ENCODE measurements around the gene RPL31. TPM values are rescaled to one million over a fixed set of nuclear protein-coding genes. Genes with fewer than 3 reads are reported as not detected.

The RPL31 gene
- 1,000 to 10,000 TPM; 1,159 to 1,593 TPM for total RNA-seq

DNA sequence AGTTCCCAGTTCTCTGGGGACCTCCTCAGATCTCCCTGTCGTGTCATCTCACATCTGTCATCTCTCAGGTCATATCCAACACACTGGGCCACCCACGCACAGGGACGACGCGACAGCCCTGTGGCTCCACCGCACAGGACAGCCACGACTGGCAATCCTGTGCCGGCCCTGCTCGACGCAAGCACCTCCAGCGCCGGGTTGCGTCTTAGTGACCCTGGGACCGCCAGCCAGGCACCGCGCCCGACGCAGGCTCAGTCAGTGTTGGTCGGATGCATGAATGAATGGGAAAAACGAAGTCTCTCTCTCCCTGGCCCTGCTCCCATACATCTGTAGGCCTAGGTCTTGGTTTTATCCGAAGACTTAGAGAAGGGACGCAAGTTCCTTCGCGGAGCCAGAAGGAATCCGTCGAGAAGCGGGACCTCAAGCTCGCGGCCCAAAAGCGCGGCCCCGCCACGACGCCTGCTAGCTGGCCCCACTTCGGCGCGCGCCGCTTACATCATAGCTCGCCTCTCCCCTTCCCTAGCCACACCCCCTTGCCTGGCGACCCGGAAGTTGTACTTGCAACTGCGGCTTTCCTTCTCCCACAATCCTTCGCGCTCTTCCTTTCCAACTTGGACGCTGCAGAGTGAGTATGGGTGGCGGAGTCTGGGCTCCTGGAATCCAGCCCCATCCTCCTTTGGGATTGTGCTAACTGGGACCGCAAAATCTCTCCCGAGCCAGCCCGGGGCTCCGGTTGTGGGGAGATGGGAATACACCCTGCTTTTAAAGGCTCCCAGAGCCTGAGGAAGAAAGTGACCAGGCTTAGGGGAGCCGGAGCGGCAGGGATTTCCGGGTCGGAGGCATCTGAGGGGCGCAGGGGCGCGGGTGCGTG lies at the start of gene RPL31:
RPL31 (plus strand) TSS at position 599 of the 871 bp plus-strand sequence. CDS start 413 bp downstream, outside the sequence.
- peak; percentile 96 for ATAC-seq (replicated peaks)
- peaks cover 54% of the 10 kb centered on the region for H3K36me3 Mint-ChIP-seq (ENCODE audit: low read depth)

DNA sequence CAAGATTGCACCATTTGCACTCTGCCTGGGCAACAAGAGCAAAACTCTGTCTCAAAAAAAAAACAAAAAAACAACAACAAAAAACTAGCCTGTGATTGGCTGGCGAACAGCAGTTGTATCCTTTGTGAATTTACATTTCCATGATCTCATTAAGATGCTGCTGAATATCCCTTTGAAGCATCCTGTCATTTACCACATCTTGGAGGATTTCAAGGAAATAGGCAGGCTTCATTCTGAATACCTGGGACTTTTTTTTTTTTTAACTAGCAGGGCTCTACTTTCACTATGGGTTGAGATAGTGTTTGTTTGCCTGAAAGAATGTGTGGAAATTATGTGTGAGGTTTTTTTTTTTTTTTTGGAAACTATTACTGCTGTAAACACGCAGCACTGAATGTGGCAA lies 49.6 kb upstream of the RPL31 start:
- Mint-ChIP-seq H3K27me3 (no peaks in the 10 kb centered on the region), H3K4me1 (peaks cover 4% of the 10 kb centered on the region), H3K9me3 (no peaks in the 10 kb centered on the region), H3K4me3 (no peak overlapping the region), H3K36me3 (ENCODE audit: low read depth) (no peaks in the 10 kb centered on the region), H3K27ac (peak overlapping the region; percentile 50)
- peak; percentile 70 for ATAC-seq (replicated peaks)

More for the DNA sequence above, at the start of gene RPL31:
- peaks cover 3% of the 10 kb centered on the region for H3K9me3 Mint-ChIP-seq
- H3K27me3 Mint-ChIP-seq = no peaks in the 10 kb centered on the region
- peak within 1 kb of the TSS; percentile 100 for H3K4me3 Mint-ChIP-seq
- H3K27ac Mint-ChIP-seq = peak within 1 kb of the TSS; percentile 99
- peaks cover 40% of the 10 kb centered on the region for H3K4me1 Mint-ChIP-seq

DNA sequence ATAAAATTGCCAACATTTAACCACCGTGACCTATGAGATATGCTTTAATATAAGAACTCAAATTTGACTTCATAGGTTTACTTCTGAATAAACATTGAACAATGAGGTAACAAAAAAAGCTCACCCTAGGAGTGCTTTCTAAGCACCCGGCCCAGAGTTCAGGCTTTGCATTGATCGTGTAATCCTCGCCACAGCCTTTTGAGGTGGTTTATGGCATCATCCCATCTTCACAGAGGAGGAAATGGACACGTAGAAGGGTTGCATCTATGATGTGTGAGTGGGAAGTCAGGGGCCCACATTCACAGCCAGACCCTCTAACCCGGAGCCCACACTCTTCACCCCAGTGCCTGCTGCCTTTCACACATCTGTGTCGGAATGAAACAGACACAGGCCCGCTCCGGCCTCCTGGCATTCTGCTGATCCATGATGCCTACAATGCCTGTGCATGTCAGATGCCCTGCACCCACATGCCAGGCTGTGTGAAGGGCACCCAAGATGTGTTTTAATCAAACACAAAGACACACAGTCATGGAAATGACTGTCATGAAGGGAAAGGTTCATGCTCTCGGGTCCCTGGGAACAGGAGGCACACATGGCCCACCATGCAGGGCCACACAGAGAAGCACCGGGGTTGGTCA lies 48.6 kb upstream of the RPL31 start:
- Mint-ChIP-seq H3K4me3 (no peak overlapping the region), H3K27ac (no peak overlapping the region), H3K4me1 (peaks cover 4% of the 10 kb centered on the region), H3K27me3 (no peaks in the 10 kb centered on the region), H3K9me3 (no peaks in the 10 kb centered on the region), H3K36me3 (ENCODE audit: low read depth) (no peaks in the 10 kb centered on the region)
- ATAC-seq (replicated peaks) = peak; percentile 49

DNA sequence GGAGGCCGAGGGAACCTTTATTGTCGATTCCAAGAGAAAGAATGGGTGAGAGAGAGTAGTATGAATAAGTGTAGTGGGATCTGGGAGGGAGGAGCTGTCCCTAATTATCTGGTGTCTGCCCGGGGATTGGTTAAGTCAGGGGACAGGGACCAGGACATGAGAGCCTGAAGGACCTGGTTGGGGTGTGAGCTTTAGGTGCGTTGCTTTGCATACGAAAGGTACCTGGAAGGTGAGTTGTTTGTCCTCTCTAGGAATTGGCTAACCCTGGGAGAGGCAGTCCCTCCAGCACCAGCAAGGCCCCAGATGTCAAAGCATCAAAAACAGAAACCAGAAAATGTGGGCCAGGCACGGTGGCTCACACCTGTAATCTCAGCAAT lies 48.1 kb upstream of the RPL31 start:
- Mint-ChIP-seq H3K4me3 (no peak overlapping the region), H3K36me3 (ENCODE audit: low read depth) (no peaks in the 10 kb centered on the region), H3K27me3 (no peaks in the 10 kb centered on the region), H3K9me3 (no peaks in the 10 kb centered on the region), H3K27ac (no peak overlapping the region), H3K4me1 (peaks cover 4% of the 10 kb centered on the region)
- ATAC-seq (replicated peaks) = no peak

DNA sequence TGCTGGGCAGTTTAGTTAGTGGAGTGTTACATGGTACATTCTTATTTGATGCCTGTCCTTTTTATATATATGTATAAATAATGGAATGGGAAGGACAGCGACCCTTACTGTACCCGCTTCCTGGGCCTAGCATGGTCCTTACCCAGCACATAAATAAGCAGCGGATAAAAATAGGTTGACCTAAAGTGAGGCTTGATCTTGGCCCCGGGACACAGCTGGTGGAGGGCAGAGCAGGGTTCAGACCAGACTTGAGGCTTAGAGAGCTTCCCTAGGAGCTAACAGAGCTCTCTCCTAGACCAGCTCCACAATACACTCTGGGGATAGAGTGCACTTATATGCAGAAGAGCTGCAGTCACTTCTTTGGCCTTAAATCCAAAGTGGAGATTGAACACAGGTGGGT lies 46.9 kb upstream of the RPL31 start:
- Mint-ChIP-seq H3K4me1 (peaks cover 11% of the 10 kb centered on the region), H3K36me3 (ENCODE audit: low read depth) (no peaks in the 10 kb centered on the region), H3K27me3 (no peaks in the 10 kb centered on the region), H3K4me3 (no peak overlapping the region), H3K9me3 (no peaks in the 10 kb centered on the region), H3K27ac (no peak overlapping the region)
- ATAC-seq (replicated peaks) = no peak

DNA sequence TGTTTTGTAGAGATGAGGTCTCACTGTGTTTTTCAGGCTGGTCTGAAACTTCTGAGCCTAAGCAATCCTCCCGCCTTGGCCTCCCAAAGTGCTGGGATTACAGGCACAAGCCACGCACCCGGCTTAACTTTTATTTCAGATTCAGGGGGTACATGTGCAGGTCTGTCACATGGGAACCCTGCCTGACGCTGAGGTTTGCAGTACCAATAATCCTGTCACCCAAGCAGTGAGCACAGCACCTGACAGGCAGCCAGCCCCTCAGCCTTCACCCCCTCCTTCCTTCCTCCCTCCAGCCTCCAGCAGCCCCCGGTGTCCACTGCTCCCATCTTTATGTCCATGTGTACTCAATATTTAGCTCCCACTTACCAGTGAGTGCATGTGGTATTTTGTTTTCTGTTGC lies 46.0 kb upstream of the RPL31 start:
- no peaks in the 10 kb centered on the region for H3K9me3 Mint-ChIP-seq
- no peak overlapping the region for H3K4me3 Mint-ChIP-seq
- no peak overlapping the region for H3K27ac Mint-ChIP-seq
- H3K4me1 Mint-ChIP-seq = peaks cover 11% of the 10 kb centered on the region
- H3K27me3 Mint-ChIP-seq = no peaks in the 10 kb centered on the region
- no peaks in the 10 kb centered on the region for H3K36me3 Mint-ChIP-seq (ENCODE audit: low read depth)
- no peak for ATAC-seq (replicated peaks)

DNA sequence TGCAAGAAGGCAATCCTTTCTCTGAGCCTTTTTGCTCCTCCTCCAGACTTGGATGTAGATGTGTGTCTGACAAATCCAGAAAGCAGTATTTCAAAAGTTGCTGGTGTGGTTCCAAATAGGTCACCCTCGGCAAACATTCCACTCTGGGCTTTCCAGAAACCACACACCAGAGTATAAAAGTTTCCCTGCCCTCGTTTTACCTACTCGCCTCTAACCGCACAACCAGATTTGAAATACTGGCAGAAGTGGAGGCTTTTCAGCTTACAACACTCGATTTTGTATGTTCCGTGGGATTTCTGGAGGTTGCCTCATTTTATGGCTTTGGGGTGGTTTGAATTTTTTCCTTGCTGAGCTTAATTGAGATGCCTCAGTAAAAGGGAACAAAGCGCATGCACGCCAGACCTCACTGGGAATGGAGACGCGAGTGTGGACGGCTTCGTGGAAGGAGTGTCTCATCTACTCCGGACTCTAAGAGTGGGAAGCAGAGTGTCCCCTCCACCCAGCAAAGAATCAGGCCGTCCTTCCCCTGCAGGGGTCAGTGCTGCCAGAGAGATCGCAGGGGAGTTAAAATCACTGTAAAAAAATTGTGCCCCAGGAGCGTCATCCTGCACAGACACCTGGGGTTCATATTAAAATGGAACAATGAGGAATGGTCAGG lies 44.0 kb upstream of the RPL31 start:
- Mint-ChIP-seq H3K4me3 (no peak overlapping the region), H3K36me3 (ENCODE audit: low read depth) (no peaks in the 10 kb centered on the region), H3K27ac (no peak overlapping the region), H3K4me1 (peaks cover 11% of the 10 kb centered on the region), H3K27me3 (no peaks in the 10 kb centered on the region), H3K9me3 (no peaks in the 10 kb centered on the region)
- no peak for ATAC-seq (replicated peaks)

DNA sequence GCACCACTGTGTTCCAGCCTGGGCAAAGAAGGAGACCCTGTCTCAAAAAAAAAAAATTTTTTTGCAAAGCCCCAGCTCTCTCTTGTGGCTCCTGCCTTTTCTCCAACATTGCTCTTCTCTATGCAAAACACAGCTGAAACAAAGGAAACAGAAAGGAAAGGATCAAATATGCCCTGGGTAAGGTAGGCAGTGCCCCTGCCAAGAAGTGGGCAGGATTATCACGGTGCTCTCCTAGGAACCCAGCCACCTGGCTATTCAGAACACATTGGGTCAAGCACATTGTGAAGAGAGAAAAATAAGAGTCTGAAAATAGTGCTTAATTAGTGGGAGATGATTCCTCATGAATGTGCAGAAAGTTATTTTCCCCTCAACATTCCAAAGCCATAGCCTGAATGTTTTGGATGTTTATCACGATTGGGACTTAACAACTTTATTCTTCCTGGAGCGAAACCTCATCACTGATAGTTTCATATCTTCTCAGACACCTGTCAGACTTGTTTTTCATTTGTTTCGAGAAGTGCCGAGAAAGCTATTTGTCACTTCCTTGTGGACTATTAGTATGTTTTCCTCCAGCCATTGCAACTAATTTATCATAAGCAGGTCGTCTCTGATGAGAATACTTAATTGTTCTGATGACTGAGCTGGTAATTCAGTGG lies 42.7 kb upstream of the RPL31 start:
- peaks cover 7% of the 10 kb centered on the region for H3K4me1 Mint-ChIP-seq
- H3K9me3 Mint-ChIP-seq = no peaks in the 10 kb centered on the region
- H3K27me3 Mint-ChIP-seq = no peaks in the 10 kb centered on the region
- H3K27ac Mint-ChIP-seq = no peak overlapping the region
- no peak overlapping the region for H3K4me3 Mint-ChIP-seq
- H3K36me3 Mint-ChIP-seq (ENCODE audit: low read depth) = no peaks in the 10 kb centered on the region
- ATAC-seq (replicated peaks) = no peak

DNA sequence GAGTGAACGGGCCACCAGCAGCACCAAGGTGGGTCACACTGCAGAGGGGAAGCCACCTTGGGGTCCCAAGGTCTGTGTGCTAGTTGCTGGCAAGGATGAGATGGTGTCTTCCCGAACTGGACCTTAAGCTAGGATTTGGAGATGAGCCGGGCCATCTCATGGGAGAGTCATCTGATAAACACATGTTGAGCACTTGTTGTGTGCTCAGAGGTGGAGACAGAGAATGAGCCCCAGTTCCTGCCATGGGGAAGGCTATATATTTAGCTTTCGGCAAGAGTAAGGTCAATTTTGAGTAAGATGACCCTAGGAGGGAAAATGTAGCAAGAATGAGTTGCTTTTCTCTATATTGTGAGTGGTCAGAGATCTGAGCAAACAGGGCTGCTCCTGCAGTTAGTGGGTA lies 41.4 kb upstream of the RPL31 start:
- no peaks in the 10 kb centered on the region for H3K36me3 Mint-ChIP-seq (ENCODE audit: low read depth)
- H3K4me3 Mint-ChIP-seq = no peak overlapping the region
- no peak for ATAC-seq (replicated peaks)
- peaks cover 7% of the 10 kb centered on the region for H3K4me1 Mint-ChIP-seq
- no peaks in the 10 kb centered on the region for H3K9me3 Mint-ChIP-seq
- H3K27ac Mint-ChIP-seq = no peak overlapping the region
- no peaks in the 10 kb centered on the region for H3K27me3 Mint-ChIP-seq

DNA sequence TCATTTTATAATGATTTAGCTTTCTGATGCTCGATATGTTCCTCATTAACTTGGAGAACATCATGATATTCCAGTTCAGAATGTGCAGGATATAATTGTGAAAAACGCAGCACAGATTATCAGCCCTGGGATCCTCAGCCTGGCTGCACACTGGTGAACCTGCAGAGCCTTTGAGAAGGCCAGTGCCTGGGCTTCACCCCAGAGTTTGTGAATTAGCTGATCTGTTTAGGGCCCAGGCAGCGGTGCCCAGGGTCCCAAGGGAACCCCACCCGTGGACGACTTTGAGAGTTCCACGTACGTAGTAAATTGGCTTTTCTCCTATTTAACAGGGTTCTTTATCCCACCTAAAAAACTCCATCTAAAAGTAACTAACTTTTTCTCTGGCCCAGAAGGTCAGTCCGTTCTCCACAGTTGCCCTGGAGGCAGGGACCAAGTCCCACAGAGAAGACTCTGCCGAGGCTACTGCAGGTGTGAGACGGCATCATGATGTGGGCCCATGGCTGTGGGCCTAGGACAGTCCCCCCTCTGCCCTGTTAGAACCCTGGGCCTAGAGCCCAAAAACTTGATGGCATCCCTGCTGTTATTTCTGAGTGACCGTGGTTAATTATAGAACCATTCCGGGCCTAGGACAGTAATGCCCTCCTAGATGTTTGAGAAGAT lies 39.6 kb upstream of the RPL31 start:
- Mint-ChIP-seq H3K27ac (no peak overlapping the region), H3K36me3 (ENCODE audit: low read depth) (no peaks in the 10 kb centered on the region), H3K4me3 (no peak overlapping the region), H3K4me1 (peaks cover 7% of the 10 kb centered on the region), H3K27me3 (no peaks in the 10 kb centered on the region), H3K9me3 (no peaks in the 10 kb centered on the region)
- ATAC-seq (replicated peaks) = no peak

DNA sequence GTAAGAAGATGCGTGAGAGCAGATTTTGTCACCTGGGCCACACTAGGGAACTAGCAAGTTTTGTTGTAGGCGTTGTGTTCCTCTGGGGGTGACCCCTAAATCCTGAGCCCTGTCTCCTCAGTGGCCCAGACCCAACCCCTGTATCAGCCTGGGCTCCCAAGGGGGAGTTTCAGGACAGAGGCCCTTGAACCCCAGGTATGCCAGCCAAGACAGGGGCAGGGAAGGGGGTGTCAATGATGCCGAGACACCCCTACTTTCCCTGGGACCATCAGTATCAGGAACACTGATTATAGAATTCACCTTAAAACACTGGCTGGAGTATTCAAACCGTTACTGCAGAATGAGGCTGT lies 39.1 kb upstream of the RPL31 start:
- Mint-ChIP-seq H3K27me3 (no peaks in the 10 kb centered on the region), H3K36me3 (ENCODE audit: low read depth) (no peaks in the 10 kb centered on the region), H3K27ac (no peak overlapping the region), H3K4me3 (no peak overlapping the region), H3K4me1 (peaks cover 7% of the 10 kb centered on the region), H3K9me3 (no peaks in the 10 kb centered on the region)
- no peak for ATAC-seq (replicated peaks)

DNA sequence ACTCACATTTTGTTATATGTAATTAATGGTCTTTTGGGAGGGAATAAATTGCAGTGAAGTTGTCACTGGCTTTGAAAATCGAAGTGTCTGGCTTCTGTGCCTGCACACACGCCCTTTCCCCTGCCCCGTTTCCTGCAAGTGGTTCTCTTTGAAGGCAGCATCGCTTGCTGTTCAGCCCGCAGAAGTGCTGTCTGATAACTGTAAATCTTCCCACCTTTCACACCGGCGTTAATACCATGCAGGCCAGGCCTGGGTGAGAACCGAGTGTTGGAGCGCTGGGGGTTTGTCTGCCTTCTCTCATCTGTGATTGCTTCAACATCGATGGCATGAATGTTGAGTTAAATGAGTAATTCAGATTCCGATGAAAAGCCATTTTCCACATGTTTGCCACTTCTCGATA lies 37.9 kb upstream of the RPL31 start:
- Mint-ChIP-seq H3K9me3 (no peaks in the 10 kb centered on the region), H3K36me3 (ENCODE audit: low read depth) (no peaks in the 10 kb centered on the region), H3K4me3 (no peak overlapping the region), H3K27me3 (no peaks in the 10 kb centered on the region), H3K4me1 (peaks cover 7% of the 10 kb centered on the region), H3K27ac (no peak overlapping the region)
- no peak for ATAC-seq (replicated peaks)

DNA sequence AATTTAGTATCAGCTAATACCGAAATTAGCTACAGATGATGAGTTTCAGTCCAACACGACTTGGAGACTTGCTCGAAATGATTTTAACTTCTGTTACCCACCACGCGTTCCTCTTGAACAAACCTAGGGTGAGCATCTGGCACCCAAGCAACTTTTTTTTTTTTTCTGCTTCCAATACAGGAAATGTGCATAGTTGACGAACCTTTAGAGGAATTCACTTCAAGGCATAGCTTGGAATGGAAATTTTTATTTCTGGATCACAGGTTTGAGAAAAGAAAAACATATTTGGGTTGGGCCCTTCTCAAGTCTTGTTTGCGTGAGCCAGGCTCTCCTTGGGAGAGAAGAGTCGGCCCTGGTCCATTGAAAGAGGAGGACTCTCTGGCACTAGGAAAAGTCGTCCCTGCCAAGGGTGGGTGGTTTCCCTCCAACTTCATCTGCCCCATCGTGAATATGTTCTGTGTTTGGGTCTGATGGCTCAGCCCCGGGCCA lies 37.4 kb upstream of the RPL31 start:
- Mint-ChIP-seq H3K36me3 (ENCODE audit: low read depth) (no peaks in the 10 kb centered on the region), H3K27me3 (no peaks in the 10 kb centered on the region), H3K9me3 (no peaks in the 10 kb centered on the region), H3K4me1 (peaks cover 2% of the 10 kb centered on the region), H3K27ac (no peak overlapping the region), H3K4me3 (no peak overlapping the region)
- no peak for ATAC-seq (replicated peaks)

DNA sequence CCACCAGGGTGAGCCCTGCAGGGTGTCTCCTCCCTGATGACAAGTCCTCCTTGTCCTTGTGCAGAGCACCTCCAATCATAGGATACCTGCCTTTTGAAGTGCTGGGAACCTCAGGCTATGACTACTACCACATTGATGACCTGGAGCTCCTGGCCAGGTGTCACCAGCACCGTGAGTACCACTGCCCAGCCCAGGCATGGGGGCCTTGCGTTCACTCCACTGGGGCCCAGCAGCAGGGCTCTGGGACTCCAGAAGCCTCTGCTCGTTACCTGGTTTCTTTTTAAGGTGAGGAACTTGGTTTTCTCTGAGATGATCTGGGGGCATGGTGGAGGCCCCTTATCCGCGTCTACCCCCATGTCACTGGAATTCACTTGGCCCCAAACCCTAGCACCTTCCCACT lies 36.5 kb upstream of the RPL31 start:
- no peaks in the 10 kb centered on the region for H3K27me3 Mint-ChIP-seq
- H3K36me3 Mint-ChIP-seq (ENCODE audit: low read depth) = no peaks in the 10 kb centered on the region
- H3K4me3 Mint-ChIP-seq = no peak overlapping the region
- H3K4me1 Mint-ChIP-seq = no peaks in the 10 kb centered on the region
- ATAC-seq (replicated peaks) = no peak
- H3K9me3 Mint-ChIP-seq = no peaks in the 10 kb centered on the region
- H3K27ac Mint-ChIP-seq = no peak overlapping the region
